ENCODE results near the gene TULP4. TPM values are rescaled to one million over a fixed set of nuclear protein-coding genes. Genes with fewer than 3 reads are reported as not detected.
A peak's percentile ranks its signal among the peaks of the same experiment; 100 is the strongest.
"Not testable (repeated sequence)": the region's sequence is repeated elsewhere in the genome, so short reads cannot be mapped to it uniquely, and the experiment has no call there.

TULP4 gene
- total RNA-seq, 1 donor from 2014 or later, result 86.1 TPM

DNA sequence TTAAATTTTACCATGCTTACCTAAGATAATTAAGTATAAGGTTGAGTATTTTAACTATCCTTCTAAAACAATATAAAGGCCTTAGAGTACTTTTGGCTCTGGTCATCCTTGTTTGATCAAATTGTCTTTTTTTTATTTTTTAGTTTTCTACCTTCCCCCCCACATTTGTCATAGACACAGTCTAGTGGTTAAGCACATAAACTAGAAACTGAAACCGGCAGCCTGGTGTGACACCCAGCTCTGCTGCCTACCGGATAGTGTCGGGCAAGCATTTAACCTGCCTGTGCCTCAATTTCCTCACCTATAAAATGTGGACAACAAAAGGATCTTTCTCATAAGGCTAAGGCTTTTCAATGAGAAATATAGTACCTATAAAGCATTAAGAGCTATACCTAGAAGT, 21.6 kb upstream of the TULP4 start:
- intact Hi-C loops (cut with DNase I), result no loop called here
- ATAC-seq, result no peak
- DNase-seq (ENCODE audit: low spot score), result no peak

DNA sequence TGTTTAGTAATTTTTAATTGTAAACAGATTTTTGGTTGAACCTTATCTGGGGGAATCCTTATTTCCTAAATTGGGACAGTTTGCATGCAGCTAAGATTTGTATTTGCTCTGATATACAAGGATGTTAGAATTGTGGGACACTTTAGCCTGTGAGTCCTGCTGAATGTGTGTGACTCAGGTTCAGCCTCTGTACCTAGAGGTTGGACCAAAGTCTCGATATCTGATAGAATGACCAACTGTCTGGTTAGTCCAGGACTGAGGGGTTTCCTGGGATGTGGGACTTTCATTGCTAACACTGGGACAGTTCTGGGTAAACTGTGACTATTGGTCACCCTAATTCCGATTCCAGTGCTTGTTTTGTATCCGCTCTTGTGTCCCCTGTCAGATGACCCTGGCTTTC, 20.2 kb upstream of the TULP4 start:
- ATAC-seq (no peak), DNase-seq (ENCODE audit: low spot score) (no peak)
- intact Hi-C loops (cut with DNase I), result no loop called here

DNA sequence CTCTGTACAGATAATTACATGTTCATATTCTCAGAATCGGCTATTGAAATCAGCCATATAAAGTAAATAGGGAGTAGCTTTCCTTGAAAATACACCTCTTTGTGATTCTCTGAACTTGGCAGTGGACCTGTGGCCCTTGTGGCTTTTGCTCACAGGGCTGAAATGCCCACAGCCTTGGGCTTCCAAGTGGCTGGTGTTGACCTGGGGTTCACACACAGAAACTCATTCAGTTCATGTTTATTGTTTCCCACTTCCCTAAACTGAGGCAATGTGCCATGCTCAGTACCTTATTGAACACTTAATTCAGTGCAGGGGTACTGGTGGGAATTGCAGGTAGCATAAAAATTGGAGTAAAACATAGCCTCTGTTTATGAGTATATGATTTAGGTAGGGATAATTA, 19.1 kb upstream of the TULP4 start:
- ATAC-seq (no peak), DNase-seq (ENCODE audit: low spot score) (no peak)
- intact Hi-C loops (cut with DNase I), result no loop called here

GRCh38 chr6:158295976-158296853, 16.1 kb upstream of the TULP4 start:
- intact Hi-C loops (cut with DNase I); ATAC-seq: not testable (repeated sequence)

GRCh38 chr6:158296854-158297324, 15.4 kb upstream of the TULP4 start:
- ATAC-seq; intact Hi-C loops (cut with DNase I); DNase-seq (ENCODE audit: low spot score): not testable (repeated sequence)

More at GRCh38 chr6:158295976-158296853, 16.1 kb upstream of the TULP4 start:
- not testable (repeated sequence) for DNase-seq (ENCODE audit: low spot score)

GRCh38 chr6:158297657-158298056, 14.6 kb upstream of the TULP4 start:
- ATAC-seq; DNase-seq (ENCODE audit: low spot score); intact Hi-C loops (cut with DNase I): not testable (repeated sequence)

DNA sequence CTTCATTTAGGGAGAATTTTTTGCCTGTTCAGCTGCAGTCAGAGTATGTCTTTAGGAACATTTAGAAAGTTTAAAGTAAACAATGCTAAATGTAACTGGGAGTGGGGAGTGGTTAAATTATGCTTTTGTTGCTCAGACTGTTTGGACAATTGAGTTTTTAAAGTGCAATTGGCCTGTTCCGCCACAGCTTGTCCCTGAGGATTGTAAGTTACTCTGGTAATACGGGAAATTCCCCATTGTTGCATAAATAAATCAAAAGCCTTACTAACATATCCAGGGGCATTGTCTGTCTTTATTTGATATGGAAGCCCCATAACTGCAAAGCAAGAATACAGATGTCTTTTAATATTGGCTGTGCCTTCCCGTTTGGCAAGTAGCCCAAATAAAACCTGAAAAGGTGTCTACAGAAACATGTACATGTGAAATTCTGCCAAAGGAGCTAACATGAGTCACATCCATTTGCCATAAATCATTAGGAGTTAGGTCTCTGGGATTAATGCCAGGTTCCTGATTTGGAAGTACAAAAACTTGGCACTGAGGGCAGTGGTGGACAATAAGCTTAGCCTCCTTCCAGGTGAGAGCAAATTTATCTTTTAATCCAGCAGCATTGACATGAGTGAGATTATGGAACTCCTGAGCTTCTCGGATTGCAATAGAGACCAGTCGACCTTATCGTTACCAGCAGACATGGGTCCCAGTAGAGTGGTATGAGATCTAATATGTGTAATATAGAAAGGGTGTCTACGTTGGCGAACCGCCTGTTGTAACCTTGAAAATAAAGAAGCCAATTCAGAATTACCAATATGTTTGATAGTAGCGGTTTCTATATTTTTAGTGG, 11.7 kb upstream of the TULP4 start:
- ATAC-seq; intact Hi-C loops (cut with DNase I); DNase-seq (ENCODE audit: low spot score): not testable (repeated sequence)

DNA sequence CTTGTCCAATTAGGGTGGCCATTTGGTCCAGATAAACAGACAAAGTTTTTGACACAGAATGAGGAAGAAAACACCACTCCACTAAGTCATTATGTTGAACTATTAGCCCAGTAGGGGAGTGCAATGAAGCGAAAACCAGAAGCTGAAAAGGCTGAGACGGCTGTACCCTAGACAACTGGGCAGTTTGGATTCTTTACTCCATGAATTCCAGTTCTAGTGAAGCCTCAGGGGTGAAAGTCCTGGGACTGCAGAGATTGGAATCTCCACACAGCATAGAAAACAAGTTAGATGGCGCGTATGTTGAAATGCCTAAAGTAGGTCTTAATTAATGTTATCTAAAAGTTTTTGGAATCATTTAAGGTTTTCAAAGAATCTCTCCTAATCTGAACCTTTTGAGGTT, 10.7 kb upstream of the TULP4 start:
- ATAC-seq; DNase-seq (ENCODE audit: low spot score); intact Hi-C loops (cut with DNase I): not testable (repeated sequence)

- DNase-seq (ENCODE audit: low spot score); intact Hi-C loops (cut with DNase I); ATAC-seq: not testable (repeated sequence)
Measured at GRCh38 chr6:158302195-158302796, 10.0 kb upstream of the TULP4 start.

GRCh38 chr6:158303210-158303731, 9.0 kb upstream of the TULP4 start:
- DNase-seq (ENCODE audit: low spot score) (no peak), ATAC-seq (no peak)
- intact Hi-C loops (cut with DNase I), result no loop called here

- DNase-seq (ENCODE audit: low spot score), result no peak
- intact Hi-C loops (cut with DNase I), result no loop called here
- ATAC-seq, result no peak
Measured at GRCh38 chr6:158304254-158304653, 8.0 kb upstream of the TULP4 start.

DNA sequence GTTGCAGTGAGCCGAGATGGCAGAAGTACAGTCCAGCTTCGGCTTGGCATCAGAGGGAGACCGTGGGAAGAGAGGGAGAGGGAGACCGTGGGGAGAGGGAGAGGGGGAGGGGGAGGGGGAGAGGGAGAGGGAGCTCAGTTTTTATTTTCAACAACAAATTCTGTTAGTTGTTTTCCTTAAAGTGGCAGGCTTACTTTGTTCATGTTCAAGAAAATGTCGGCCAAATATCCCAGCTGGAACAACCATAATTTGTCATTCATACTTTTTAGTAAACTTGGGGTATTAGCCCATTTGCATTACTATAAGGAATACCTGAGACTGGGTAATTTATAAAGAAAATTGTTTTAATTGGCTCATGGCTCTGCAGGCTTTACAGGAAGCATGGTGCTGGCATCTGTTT, 2.5 kb upstream of the TULP4 start:
- no peak for DNase-seq (ENCODE audit: low spot score)
- ATAC-seq, result no peak
- intact Hi-C loops (cut with DNase I), result no loop called here

DNA sequence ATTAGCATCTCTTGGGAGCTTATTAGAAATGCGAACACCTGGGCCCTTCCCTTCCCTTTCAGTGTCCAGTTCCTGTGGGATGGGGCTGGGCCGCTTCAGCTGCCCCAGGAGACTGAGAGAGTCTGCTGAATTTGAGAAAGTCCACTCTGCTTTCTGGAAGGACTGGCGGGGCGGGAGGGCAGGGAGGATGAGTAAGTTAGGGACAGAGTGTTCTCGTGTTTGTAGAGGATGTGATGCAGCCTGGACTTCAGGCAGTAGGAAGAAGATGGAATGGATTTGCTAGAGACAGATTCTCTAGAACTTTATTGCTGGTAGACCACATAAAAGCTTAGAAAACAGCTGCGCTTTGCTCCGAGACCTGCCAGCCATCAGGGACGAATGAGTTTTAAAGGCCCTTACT, 1.1 kb upstream of the TULP4 start:
- DNase-seq (ENCODE audit: low spot score) (no peak), ATAC-seq (peak; percentile 76)
- intact Hi-C loops (cut with DNase I), result no loop called here

GRCh38 chr6:158311626-158312025, 639 bp upstream of the TULP4 start:
- intact Hi-C loops (cut with DNase I), result no loop called here
- no peak for ATAC-seq
- no peak for DNase-seq (ENCODE audit: low spot score)

GRCh38 chr6:158312672-158313397, 570 bp downstream of the TULP4 start:
- DNase-seq (ENCODE audit: low spot score) (no peak), ATAC-seq (peak; percentile 48)
- intact Hi-C loops (cut with DNase I), result no loop called here

DNA sequence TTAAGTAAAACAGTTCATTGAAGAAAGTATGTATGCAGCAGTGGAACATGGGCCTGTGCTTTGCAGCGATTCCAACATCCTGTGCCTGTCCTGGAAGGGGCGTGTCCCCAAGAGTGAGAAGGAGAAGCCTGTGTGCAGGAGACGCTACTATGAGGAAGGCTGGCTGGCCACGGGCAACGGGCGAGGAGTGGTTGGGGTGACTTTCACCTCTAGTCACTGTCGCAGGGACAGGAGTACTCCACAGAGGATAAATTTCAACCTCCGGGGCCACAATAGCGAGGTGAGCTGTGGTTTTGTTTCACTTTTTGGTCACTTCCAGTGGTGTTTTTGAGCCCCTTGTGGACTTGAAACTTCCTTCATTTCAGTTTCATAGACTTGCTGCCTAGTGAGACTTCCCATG, 1.7 kb downstream of the TULP4 start:
- no peak for DNase-seq (ENCODE audit: low spot score)
- intact Hi-C loops (cut with DNase I), result no loop called here
- no peak for ATAC-seq

DNA sequence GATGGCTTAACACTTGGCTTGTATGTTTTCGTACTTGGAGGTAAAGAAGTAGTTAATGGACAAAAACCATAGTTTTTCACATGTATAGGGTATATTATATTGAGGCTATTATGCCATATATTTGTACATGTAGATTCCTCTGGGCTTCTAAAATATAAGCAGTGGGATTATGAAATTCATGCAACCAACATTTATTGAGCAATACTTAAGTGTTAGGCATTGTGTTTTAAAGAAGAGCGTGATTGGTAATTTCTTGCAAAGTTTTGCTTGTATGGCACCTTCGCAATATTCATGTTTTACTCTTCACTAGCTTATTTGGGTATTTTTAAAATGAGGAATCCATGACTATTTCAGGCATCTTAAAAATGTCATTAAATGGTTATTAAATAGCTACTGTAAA, 2.5 kb downstream of the TULP4 start:
- no peak for DNase-seq (ENCODE audit: low spot score)
- intact Hi-C loops (cut with DNase I), result no loop called here
- ATAC-seq, result no peak

DNA sequence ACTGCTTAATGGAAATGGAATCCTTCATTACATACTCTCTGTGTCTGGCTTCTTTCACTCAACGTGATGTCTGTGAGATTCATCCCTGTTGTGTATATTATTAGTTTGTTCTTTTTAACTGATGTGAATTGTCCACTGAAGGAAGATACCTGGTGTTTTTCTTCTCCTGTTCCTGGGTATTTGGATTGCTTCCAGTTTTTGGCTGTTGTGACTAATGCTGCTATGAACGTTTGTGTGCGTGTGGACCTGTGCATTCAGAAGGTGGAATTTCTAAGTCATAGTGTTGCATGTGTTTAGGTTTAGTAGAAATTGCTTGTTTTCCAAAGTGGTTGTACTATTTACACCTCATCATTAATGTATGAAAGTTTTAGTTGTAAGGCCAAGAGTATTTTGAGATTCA, 3.8 kb downstream of the TULP4 start:
- DNase-seq (ENCODE audit: low spot score), result no peak
- intact Hi-C loops (cut with DNase I), result no loop called here
- ATAC-seq, result no peak

GRCh38 chr6:158321960-158322359, 9.7 kb downstream of the TULP4 start:
- intact Hi-C loops (cut with DNase I), result no loop called here
- DNase-seq (ENCODE audit: low spot score), result no peak
- ATAC-seq, result no peak
